Left cardiac atrium (tissue), 4 donors: Measurements from ENCODE around the gene CIDEA. TPM values are rescaled to one million over a fixed set of nuclear protein-coding genes. Genes with fewer than 3 reads are reported as not detected.

Source experiments
- ATAC-seq, 2 donors: fragments of 200-7000 bp; cut with Tn5 transposase; one replicate each; pipeline ENCODE4 v1.9.1; 2020; ENCODE audit warnings: mild to moderate bottlenecking in 2 of 2, moderate library complexity in 2 of 2
- DNase-seq: peaks from one replicate; pipeline ENCODE4 v3.0.0-alpha.2; 2020
- intact Hi-C, 2 donors: fragments of 100-400 bp; cut with DNase I; formaldehyde crosslinking; loops; one replicate each; pipeline versions ENCODE4 v1.14.1 to v1.15.1; 2022 to 2023
- total RNA-seq, 2 donors: library from RNA; stranded (reverse); fragmentation: NEBNext Ultra II Directional; extraction: Animal tissue kit (Norgen Biotek cat#: 25700); gene quantifications; one replicate each; pipeline ENCODE4 v1.2.1, GENCODE V29; 2021
- donor health status: DM: no; HTN: yes; CAD: no.
- donor health status: DM: no; HTN: yes; CAD: no; lungs with severe emphysema.
- donor health status: DM: yes; HTN: yes; CAD: no.
- donor health status: Dilated cardiomyopathy.

The CIDEA gene
- total RNA-seq, 2 donors from 2014 or later, result 11.4 to 17.2 TPM

GRCh38 chr18:12287684-12288402, 33.7 kb downstream of the CIDEA start:
- peak; percentile 83 for DNase-seq
- ATAC-seq, result peak; percentile 90 to 95
- intact Hi-C loops, result loop anchor here in 1 of 2 donors (10.0 kb wide), 1 partner anchor 87 kb away; the partner anchor contains the start of gene AFG3L2

- ATAC-seq (peak; percentile 6 to 28), DNase-seq (no peak)
- intact Hi-C loops, result loop anchor here in 1 of 2 donors (10.0 kb wide), 1 partner anchor 86 kb away; the partner anchor contains the start of gene AFG3L2
Measured at GRCh38 chr18:12288403-12288755, 34.2 kb downstream of the CIDEA start.

GRCh38 chr18:12290086-12290485, 35.9 kb downstream of the CIDEA start:
- ATAC-seq (peak in 1 of 2 donors; percentile 42), DNase-seq (no peak)
- intact Hi-C loops, result no loop called here

GRCh38 chr18:12291161-12291560, 37.0 kb downstream of the CIDEA start:
- no peak for DNase-seq
- ATAC-seq, result no peak
- intact Hi-C loops, result no loop called here

GRCh38 chr18:12291690-12292089, 37.5 kb downstream of the CIDEA start:
- DNase-seq, result no peak
- intact Hi-C loops, result no loop called here

GRCh38 chr18:12293831-12294230, 39.7 kb downstream of the CIDEA start:
- ATAC-seq, result no peak
- intact Hi-C loops, result no loop called here

More at GRCh38 chr18:12291690-12292089, 37.5 kb downstream of the CIDEA start:
- ATAC-seq, result no peak

GRCh38 chr18:12295389-12296086, 41.4 kb downstream of the CIDEA start:
- intact Hi-C loops, result no loop called here
- ATAC-seq (no peak), DNase-seq (no peak)

More at GRCh38 chr18:12293831-12294230, 39.7 kb downstream of the CIDEA start:
- no peak for DNase-seq

- ATAC-seq (no peak), DNase-seq (no peak)
- intact Hi-C loops, result no loop called here
Measured at GRCh38 chr18:12296087-12296403, 41.9 kb downstream of the CIDEA start.

- ATAC-seq (no peak), DNase-seq (no peak)
- intact Hi-C loops, result no loop called here
Measured at GRCh38 chr18:12296457-12296856, 42.3 kb downstream of the CIDEA start.

- ATAC-seq (no peak), DNase-seq (no peak)
- intact Hi-C loops, result no loop called here
Measured at GRCh38 chr18:12299862-12300261, 45.7 kb downstream of the CIDEA start.

- intact Hi-C loops, result no loop called here
- no peak for DNase-seq
- no peak for ATAC-seq
Measured at GRCh38 chr18:12301263-12302005, 47.3 kb downstream of the CIDEA start.

- ATAC-seq (no peak), DNase-seq (no peak)
- intact Hi-C loops, result no loop called here
Measured at GRCh38 chr18:12302391-12303147, 48.4 kb downstream of the CIDEA start.

- intact Hi-C loops, result no loop called here
- DNase-seq, result no peak
- ATAC-seq, result no peak
Measured at GRCh38 chr18:12304351-12305210, 50.4 kb downstream of the CIDEA start.

GRCh38 chr18:12305211-12305610, 51.0 kb downstream of the CIDEA start:
- intact Hi-C loops, result no loop called here
- DNase-seq, result no peak
- ATAC-seq, result no peak

- ATAC-seq, result no peak
- DNase-seq, result no peak
- intact Hi-C loops, result no loop called here
Measured at GRCh38 chr18:12305930-12306629, 51.9 kb downstream of the CIDEA start.

- DNase-seq, result peak; percentile 70
- intact Hi-C loops, result no loop called here
- ATAC-seq, result peak; percentile 46 to 52
Measured at GRCh38 chr18:12306752-12307700, 52.9 kb downstream of the CIDEA start.
